ENCODE measurements around the gene SIMC1.

- no peak for TF ChIP-seq POLR2A (IDR thresholded peaks at IDR 0.05; ENCODE audit: low read depth, low read length)
- no peak for TF ChIP-seq POLR2AphosphoS5 (IDR thresholded peaks at IDR 0.05; ENCODE audit: low read depth, low read length)
Observed at GRCh38 chr5:176188506-176189193, 49.6 kb upstream of the SIMC1 start.
